ENCODE results near the gene CKMT1A.
"Not testable (repeated sequence)": the region's sequence is repeated elsewhere in the genome, so short reads cannot be mapped to it uniquely, and the experiment has no call there.

The CKMT1A gene

GRCh38 chr15:43746903-43747309 lies 53.2 kb downstream of the CKMT1A start:
- not testable (repeated sequence) for DNase-seq (ENCODE audit: extremely low read depth in 1 of 2, low read depth in 1 of 2)

GRCh38 chr15:43748376-43748775 lies 54.7 kb downstream of the CKMT1A start:
- DNase-seq (ENCODE audit: extremely low read depth in 1 of 2, low read depth in 1 of 2), result no peak

All from stimulated activated CD8-positive, alpha-beta memory T cell treated with anti-CD3 and anti-CD28 coated beads, Interleukin-7, amount 100 ng/mL, for 48 hours (primary cell).